Activated T-helper 1 cell treated with Interleukin-2 at 50 U/mL for 16 hours (primary cell): ENCODE data around the gene DPP9.

ENCODE experiments used
- DNase-seq: peaks from one replicate; pipeline ENCODE4 v3.0.0-alpha.2; 2020; ENCODE audit warnings: low read depth

The DPP9 gene

DNA sequence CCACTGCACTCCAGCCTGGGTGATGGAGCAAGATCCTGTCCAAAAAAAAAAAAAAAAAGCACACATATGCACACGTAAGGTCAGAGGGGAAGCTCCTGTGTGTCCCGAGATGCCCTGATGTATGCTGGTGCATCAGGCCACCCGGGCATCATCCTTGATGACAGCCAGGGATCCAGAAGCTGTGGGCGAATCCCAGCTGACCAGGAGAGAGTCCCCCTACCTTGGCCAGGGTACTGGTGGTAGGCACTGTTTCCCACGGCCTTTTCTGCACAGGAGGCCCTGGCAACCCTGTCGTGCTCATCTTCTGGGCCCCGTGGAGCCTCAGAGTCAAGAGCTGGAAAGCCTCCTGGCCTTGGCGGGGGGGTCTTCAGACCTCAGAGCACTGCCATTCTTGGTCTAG is 67.5 kb downstream of the DPP9 start:
- DNase-seq: no peak

DNA sequence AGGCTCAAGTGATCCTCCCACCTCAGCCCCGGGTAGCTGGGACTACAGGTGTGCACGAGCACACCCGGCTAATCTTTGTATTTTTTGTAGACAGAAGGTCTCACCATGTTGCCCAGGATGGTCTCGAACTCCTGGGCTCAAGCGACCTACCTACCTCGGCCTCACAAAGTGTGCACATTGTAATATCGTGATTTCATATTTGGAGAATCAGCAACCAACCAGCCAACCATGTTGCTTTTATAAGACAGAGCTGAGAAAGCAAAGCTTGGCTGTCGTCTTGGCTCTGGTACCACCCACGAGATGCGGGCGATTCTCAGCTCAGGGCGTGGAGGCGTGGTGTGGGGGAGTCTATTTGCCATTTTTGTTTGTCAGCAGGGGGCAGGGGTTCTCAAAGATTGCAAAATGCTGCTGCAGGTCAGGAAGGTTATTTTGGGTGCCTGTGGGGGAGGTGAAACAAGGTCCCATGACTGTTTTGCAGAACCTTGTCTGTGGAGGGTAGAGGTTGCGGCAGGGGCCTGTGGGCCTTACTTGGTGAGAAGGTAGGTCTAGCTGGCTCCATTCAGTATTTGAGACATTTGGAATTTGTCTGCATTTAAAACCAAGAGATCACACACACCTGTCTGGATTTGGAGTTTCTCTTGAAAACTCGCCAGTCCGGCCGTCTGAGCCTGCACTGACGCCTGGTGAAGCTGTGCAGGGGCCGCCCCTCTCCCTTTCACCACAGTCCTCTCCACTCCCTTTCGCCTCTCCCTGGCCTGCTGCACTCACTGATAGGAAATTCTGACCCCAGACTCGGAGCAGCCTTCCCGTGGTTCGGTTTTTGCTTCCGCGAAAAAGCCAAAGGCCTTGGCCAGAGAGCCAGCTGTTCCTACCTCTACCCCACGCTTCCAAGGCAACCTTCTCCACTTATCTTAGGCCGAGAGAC is 68.9 kb downstream of the DPP9 start:
- DNase-seq: no peak

DNA sequence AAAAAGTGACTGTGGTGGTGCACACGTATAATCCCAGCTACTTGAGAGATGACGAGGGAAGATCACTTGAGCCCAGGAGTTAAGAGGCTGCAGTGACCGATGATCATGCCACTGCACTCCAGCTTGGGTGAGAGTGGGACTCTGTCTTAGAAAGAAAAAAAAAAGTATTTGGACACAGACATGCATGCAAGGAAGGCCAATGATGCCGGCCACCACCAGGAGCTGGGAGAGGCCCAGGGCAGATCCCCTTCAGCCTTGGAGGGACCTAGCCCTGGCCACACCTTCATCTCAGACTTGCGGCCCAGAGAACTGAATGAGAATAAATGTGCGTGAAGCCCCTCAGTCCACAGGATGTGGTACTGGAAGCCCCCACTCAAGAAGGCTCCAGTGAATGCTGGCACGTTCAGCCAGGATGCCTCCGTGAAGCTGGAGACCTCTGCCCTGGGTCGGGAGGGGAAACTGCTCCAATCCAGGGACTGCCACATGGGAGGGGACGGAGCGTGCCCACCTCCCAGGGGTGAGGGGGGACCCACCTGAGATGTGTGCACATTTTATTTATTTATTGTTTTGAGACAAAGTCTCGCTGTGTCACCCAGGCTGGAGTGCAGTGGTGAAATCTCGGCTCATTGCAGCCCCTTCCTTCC is 69.7 kb downstream of the DPP9 start:
- no peak for DNase-seq

DNA sequence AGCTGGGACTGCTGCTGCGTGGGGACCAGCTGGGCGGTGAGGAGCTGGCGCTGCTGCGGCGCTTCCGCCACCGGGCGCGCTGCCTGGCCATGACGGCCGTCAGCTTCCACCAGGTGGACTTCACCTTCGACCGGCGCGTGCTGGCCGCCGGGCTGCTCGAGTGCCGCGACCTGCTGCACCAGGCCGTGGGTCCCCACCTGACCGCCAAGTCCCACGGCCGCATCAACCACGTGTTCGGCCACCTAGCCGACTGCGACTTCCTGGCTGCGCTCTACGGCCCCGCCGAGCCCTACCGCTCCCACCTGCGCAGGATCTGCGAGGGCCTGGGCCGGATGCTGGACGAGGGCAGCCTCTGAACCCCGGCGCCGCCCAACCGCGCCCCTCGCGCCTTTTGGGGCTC is 71.6 kb downstream of the DPP9 start:
- DNase-seq: no peak

- DNase-seq: no peak
Observed at GRCh38 chr19:4650159-4650558, 73.5 kb downstream of the DPP9 start.

DNA sequence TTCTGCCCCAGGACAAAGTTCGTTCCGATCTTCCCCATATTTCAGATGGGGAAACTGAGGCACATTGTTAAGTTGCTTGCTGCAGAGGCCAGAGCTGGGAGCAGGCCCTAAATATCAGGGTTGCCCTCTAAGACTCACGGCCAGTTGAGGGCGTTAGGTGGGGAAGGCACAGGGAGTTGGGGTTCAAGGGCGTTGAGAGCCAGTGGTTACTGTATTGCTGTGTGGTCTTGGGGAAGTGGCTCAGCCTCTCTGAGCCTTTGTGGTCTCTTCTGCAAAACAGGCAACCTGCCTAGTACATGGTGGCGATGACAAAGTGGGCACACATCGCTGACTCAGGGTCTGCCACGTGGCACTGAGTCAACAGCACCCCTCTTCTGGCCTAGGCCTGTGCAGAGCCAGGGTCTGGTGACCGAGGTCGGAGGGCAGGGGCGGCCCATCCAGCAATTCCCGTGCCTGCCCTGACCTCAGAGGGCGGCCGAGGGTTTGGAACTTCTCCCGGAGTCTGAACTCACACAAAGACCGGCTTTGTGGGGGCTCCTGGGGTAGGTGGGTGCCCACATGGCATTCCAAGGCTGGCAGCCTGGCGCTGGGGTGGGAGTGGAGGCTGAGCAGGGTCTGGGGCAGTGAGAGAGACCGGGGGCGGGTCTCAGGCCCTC is 74.1 kb downstream of the DPP9 start:
- DNase-seq: no peak

DNA sequence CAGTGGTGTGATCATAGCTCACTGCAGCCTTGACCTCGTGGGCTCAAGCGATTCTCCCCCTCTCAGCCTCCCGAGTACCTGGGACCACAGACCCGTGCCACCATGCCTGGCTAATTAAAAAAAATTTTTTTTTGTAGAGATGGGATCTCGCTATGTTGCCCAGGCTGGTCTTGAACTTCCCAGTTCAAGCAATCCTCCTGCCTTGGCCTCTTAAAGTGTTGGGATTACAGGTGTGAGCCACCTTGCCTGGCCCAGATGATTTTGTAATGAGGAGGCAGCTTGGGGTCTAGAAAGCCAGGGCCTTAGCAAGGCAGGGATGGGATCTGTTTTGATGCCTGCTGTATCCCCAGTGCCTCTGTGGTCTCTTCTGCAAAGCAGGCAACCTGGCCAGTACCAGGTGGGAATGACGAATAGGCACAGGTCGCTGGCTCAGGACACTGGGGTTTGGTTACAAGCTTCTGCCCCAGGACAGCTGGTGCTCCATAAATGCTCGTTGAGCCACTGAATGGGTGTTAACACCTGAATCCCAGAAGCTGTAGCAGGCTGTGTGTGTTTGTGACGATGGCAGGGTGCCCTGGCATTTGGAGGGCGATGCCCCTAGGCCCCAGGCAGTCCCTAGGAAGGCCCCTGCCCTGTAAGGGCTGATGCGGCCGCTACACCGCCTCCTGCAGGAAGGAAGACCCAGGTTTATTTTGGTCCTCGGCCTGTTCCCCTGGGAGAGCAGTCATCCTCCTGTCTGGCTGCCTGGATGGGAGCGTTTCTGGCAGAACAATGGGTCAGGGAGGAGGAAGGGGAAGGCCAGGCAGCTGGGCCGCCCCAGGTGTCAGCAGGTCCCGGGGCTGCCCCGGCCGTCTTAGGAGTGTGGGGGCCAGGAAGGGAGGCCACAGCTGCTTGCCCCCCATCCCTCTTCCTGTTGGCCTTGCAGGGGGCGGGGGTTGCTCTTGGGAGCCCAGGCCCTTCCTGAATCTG is 75.7 kb downstream of the DPP9 start:
- no peak for DNase-seq

DNA sequence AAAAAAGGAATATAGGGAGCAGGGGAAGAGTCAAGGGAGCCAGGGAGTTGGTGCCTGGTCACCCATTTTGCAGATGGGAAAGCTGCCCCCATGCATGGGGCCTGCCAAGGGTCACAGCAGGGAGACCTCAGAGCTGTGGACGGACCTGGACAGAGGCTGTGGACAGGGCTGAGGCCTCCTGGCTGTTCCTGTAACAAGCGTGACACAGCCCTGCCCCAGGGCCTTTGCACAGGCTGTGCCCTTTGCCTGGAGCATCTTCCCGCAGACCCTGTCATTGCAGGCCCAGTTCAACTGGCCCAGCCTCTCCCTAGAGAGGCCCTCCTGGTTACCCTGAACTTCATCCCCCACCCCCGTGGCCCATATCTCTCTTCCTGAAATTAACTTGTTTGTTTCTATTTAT is 77.9 kb downstream of the DPP9 start:
- DNase-seq: no peak

DNA sequence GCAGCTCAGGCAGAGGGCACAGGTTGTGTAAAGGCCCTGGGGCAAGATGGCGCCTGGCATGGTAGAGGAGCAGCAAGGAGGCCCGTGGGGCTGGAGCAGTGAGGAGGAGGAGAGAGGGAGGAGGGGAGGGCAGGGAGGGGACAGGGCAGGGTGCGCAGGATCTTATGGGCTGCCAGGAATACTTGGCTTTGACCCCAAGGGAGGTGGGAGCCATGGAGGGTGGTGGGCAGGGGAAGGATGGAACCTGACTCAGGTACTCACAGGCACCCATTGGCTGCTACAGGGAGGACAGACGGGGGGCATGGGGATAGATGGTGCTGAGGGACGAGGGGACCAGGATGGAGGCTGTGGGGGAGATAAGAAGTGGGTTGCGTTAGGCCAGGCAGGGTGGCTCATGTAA is 81.0 kb downstream of the DPP9 start:
- DNase-seq: no peak

- no peak for DNase-seq
Observed at GRCh38 chr19:4641132-4641531, 82.5 kb downstream of the DPP9 start.

GRCh38 chr19:4640247-4641000 is 83.2 kb downstream of the DPP9 start:
- no peak for DNase-seq

DNA sequence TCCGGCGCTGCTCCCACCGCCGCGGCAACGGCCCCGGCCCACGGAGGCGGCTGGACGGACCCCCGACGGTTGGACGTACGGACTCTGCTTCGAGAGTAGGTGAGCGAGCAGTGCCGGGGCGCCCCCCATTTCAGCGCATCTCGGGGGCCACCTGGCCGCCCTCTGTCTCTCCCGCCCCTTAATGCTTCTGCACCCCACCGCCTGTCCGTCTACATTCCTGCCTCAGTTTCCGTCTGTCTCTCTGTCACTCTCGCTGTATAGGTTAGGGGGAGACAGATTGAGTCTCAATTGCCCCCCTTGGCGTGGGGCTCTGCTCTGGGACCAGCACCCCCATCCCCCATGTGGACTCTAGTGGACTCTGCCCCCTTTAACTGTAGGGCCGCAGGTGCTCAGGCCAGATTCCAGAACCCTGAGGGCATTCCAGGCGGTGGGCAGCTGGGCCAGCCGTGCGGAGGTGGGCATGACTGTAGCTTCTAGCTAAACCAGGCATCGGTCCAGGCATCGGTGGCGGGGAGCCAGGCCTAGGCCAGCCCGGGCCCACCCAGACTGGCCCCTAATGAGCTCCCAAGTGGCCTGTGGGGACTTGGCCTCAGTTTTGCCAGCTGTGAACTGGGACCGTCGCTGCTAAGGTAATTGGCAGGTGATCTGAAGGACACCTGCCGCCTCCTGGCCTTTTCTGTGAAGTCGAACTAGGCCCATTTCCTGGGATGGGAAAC is 84.0 kb downstream of the DPP9 start:
- DNase-seq: no peak

DNA sequence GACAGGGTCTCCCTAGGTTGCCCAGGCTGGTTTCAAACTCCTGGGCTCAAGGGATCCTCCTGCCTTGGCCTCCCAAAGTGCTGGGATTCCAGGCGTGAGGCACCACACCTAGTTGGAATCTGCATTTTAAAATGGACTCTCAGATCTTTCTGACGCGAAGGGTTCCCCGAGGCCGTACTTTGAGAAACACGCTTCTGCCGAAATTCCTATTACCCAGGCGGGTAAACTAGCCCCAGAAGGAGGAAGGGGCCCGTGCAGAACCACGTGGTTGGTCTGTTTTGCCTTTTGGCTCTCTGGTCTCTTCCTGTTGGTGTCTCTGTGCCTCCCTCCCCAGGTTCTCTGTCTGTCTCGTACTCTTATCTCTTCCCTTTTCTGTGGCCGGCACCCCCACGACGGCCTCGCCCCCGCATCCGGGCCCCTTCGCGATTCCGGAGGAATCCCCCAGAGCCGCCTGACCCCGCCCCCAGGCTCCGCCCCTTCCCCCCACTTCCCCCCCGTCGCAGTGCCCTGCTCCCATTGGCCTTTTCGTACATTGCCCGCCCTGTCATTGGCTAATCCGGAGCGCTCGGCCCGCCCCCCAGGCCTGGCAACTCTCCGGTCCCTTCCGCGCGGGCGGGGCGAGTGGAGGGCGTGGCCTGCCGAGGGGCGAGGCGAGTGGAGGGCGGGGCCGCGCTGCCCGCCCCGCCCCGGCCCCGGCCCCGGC is 84.7 kb downstream of the DPP9 start, which contains the start of gene TNFAIP8L1:
Gene TNFAIP8L1, plus strand, starts transcription at position 689 of the 703 bp plus-strand sequence. CDS start 12,354 bp downstream, outside the sequence.
- peak; percentile 98 for DNase-seq

DNA sequence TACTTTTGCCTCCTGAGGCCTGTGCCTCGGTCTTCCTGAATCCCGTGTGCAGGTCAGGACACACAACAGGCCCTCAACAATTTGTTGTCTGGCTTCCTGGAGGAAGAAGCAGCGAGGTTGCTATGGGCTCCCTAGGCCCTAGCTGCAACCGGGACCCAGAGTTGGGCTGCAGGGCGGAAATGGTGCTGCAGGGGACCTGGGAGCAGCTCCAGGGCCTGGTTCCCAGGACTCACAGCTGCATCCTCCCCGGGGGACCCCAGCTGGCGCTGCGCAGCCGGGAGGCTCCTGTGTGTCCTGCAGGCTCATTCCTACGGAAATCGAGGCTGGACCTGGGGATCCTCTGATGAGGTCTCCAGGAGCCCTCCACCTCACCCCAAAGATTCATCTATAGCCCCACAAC is 85.3 kb downstream of the DPP9 start:
- no peak for DNase-seq

- DNase-seq: no peak
Observed at GRCh38 chr19:4636761-4637160, 86.9 kb downstream of the DPP9 start.

GRCh38 chr19:4636151-4636717 is 87.4 kb downstream of the DPP9 start:
- DNase-seq: peak; percentile 65

- no peak for DNase-seq
Observed at GRCh38 chr19:4635754-4636116, 87.9 kb downstream of the DPP9 start.

- no peak for DNase-seq
Observed at GRCh38 chr19:4633140-4633967, 90.3 kb downstream of the DPP9 start.
